Activated T-cell treated with anti-CD3 and anti-CD28 coated beads for 48 hours (primary cell): Measurements from ENCODE around the gene AANAT.

Source experiments
- DNase-seq: peaks from one replicate; pipeline ENCODE4 v3.0.0-alpha.2; 2020; ENCODE audit warnings: low read depth

Gene AANAT

GRCh38 chr17:76490112-76490710 lies 22.8 kb downstream of the AANAT start:
- DNase-seq, result no peak

- no peak for DNase-seq
Measured at GRCh38 chr17:76491271-76492122, 24.1 kb downstream of the AANAT start.

- DNase-seq, result no peak
Measured at GRCh38 chr17:76492123-76492988, 25.0 kb downstream of the AANAT start.

- DNase-seq, result peak; percentile 40
Measured at GRCh38 chr17:76492989-76493501, 25.6 kb downstream of the AANAT start.

GRCh38 chr17:76493505-76494167 lies 26.2 kb downstream of the AANAT start:
- DNase-seq, result no peak

GRCh38 chr17:76495663-76496400 lies 28.4 kb downstream of the AANAT start:
- no peak for DNase-seq

- no peak for DNase-seq
Measured at GRCh38 chr17:76496464-76496863, 29.1 kb downstream of the AANAT start.

GRCh38 chr17:76497699-76497978 lies 30.2 kb downstream of the AANAT start:
- no peak for DNase-seq

GRCh38 chr17:76497979-76498875 lies 30.8 kb downstream of the AANAT start:
- DNase-seq, result no peak

GRCh38 chr17:76498876-76499251 lies 31.5 kb downstream of the AANAT start:
- DNase-seq, result no peak

GRCh38 chr17:76499267-76499667 lies 31.9 kb downstream of the AANAT start:
- DNase-seq, result no peak

GRCh38 chr17:76500074-76500746 lies 32.8 kb downstream of the AANAT start:
- no peak for DNase-seq

- DNase-seq, result no peak
Measured at GRCh38 chr17:76500747-76501017, 33.3 kb downstream of the AANAT start.

- peak; percentile 97 for DNase-seq
Measured at GRCh38 chr17:76501018-76501826, 33.8 kb downstream of the AANAT start, which contains the start of gene RHBDF2. Gene RHBDF2 (minus strand): TSS chr17:76501423. CDS start chr17:76481524, 19,899 bp downstream.

GRCh38 chr17:76501827-76502307 lies 34.5 kb downstream of the AANAT start:
- no peak for DNase-seq

- no peak for DNase-seq
Measured at GRCh38 chr17:76502341-76503211, 35.2 kb downstream of the AANAT start.

- no peak for DNase-seq
Measured at GRCh38 chr17:76504117-76504516, 36.7 kb downstream of the AANAT start.
